Occipital lobe (tissue), 2 donors: Measurements from ENCODE around the gene CAMKMT. TPM values are rescaled to one million over a fixed set of nuclear protein-coding genes. Genes with fewer than 3 reads are reported as not detected.
"Not testable (repeated sequence)": the region's sequence is repeated elsewhere in the genome, so short reads cannot be mapped to it uniquely, and the experiment has no call there.

Source experiments
- DNase-seq: peaks from one replicate; lab custom pipeline; 2025; lab: John Stamatoyannopoulos, UW
- total RNA-seq: library from RNA; depleted of rRNA; stranded (reverse); fragments of >200 nt; gene quantifications from one replicate; pipeline ENCODE4 v1.2.3, GENCODE V29; 2014

Gene CAMKMT
- total RNA-seq, 1 donor from 2014 or later, result 6.7 TPM

- DNase-seq, result no peak
These were observed 908 bp upstream of the CAMKMT start for GRCh38 chr2:44360749-44361329.

DNA sequence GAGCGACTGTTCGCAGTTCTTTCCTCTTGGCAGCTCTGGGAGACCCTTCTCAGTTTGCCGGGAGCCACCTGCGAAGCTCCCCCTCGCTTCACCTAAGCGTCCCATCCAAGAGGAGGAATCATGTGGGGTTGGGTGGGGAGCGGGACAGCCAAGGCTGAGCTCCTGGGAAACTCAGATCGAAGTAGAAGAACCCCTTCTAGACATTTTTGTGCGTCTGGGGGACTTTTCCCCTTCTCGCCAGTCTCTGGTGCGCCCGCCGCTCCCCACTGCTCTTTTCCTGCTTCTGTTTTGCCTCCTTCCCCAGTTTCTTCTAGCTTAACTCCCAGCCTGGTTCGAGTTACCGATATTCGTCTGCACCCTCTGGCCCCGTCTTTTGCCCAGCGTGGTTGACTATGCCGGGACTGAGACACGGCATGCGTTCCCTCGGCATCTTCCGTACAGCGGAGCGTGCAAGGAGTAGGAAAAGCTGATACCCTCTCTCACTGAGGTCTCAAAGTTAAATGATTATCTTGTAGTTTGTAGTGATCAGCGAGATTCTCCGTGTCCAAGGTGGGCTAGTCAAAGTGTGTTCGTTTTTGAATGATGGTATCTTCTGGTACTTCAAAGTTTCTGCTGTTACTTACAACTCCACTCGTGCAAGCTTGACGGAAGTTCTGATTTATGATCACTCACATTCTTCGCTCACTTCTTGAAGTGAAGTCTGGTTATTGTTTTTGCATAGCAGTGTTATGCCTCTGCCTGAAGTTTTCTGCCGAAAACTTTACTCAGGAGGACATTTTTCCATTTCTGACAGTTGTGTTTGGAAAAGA is 664 bp downstream of the CAMKMT start:
- DNase-seq, result peak; percentile 21

- no peak for DNase-seq
These were observed 2.9 kb downstream of the CAMKMT start for GRCh38 chr2:44364604-44365003.

- DNase-seq, result no peak
These were observed 5.8 kb downstream of the CAMKMT start for GRCh38 chr2:44367591-44367990.

- DNase-seq, result no peak
These were observed 7.6 kb downstream of the CAMKMT start for GRCh38 chr2:44369392-44369791.

GRCh38 chr2:44371445-44371844 is 9.7 kb downstream of the CAMKMT start:
- DNase-seq, result no peak

DNA sequence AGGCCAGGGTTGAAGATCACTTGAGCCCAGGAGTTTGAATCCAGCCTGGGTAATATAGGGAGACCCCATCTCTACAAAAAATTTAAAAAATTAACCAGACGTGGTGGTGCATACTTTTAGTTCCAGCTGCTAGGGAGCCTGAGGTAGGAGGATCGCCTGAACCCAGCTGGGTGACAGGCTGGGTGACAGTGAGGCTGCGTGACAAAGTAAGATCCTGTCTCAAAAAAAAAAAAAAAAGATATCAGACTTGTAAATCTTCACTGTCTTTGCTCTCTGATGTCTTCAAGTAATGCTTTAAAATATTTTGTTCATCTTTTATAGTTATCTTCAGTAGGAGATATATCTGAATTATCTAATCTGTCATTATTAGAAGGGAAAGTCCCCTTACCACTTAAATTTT is 10.5 kb downstream of the CAMKMT start:
- no peak for DNase-seq

DNA sequence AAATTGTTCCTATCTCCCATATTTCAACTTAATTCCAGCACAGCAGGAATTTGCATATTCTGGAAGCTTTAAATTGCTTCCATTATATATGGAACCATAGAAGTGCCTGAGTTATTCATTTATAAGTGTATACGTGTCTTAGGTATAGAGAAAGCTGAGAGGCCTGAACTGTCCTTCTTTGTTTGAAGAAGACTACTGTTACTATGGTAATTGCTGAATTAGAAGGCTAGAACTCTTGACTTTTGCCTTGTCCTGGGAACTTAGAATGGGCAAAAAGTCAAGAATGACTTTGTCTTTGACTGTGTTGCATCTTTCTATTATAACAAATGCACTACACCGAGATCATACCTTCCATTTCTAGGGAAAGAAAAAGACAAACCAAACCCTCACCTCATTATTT is 15.7 kb downstream of the CAMKMT start:
- no peak for DNase-seq

GRCh38 chr2:44385226-44385625 is 23.5 kb downstream of the CAMKMT start:
- not testable (repeated sequence) for DNase-seq

- no peak for DNase-seq
These were observed 27.1 kb downstream of the CAMKMT start for GRCh38 chr2:44388877-44389276.

DNA sequence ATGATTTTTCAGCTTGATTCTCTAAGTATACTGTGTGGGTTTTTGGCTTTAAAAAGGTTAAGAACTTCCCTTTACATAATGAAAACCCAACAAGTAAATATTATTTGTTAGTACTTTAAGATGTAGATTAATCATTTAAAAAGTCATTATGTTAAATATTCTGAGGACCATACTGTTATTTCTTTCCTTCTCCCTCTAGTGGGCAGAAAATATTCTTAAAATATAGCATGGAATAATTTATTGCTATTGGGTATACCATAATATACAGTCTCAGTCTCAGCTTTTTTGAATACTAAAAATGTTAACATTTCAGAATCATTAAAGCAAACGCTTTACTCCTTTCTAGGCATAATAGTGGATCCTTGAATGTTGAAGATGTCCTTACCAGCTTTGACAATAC is 28.1 kb downstream of the CAMKMT start:
- no peak for DNase-seq

DNA sequence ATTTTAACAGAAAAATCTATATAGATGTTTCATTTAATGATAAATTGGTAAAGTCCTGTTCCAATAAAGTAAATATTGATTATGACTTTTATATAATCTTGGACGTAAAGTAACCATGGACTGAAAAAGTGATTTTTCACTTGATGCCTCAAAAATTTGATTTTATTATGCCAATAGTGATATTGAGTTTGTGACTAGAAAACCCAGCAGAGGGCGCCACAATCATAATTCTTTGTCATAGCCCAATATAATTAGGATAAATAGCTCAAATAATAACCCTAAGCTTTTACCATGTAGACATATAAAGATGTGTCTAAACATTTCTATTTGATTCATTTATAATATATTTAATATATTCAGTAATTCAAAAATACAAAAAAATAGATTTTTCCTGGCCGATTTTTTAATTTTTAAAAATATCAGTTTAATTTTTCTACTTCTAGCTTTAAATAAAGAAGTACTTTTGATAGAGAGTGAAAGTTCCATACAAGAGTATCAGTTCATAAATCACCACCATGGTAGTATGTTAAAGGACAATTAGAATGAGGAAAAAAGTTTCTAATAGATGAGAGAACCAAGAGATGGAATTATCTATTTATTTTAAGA is 30.7 kb downstream of the CAMKMT start:
- DNase-seq, result no peak

DNA sequence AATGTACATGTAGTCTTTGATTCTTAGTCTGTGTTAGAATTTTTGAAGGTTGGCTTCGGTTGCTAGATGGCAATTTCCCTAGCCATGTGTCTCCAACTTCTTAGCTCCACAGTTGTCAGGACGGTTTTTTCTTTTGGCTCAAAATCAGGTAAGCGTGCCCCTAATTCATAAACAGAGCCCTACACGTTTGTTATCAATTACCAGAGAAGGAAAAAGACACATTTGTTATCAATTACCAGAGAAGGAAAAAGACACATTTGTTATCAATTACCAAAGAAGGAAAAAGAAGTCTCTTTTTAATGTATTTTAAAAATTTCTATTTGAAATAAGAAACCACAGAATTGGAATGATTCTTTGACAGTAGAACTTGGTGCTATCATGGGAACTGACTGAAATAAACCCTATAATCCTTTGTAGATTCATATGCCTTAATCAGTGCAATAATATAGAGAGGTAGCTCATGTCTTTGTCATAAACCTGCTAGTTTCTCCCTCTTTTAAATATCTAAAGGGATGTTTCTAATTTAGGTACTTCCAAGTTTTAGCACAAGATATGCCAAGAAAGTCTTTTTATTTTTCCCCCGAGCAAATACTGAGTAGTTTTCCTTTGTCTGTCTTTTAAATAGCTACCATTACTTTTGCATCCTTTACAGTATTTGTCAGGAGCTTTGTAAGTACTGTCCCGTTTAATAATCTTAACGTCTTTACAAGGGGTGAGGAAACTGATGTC is 35.9 kb downstream of the CAMKMT start:
- no peak for DNase-seq

- no peak for DNase-seq
These were observed 36.6 kb downstream of the CAMKMT start for GRCh38 chr2:44398243-44398897.

GRCh38 chr2:44420725-44421124 is 59.0 kb downstream of the CAMKMT start:
- DNase-seq, result no peak

GRCh38 chr2:44424211-44424610 is 62.5 kb downstream of the CAMKMT start:
- DNase-seq, result no peak

- no peak for DNase-seq
These were observed 67.3 kb downstream of the CAMKMT start for GRCh38 chr2:44429034-44429433.

DNA sequence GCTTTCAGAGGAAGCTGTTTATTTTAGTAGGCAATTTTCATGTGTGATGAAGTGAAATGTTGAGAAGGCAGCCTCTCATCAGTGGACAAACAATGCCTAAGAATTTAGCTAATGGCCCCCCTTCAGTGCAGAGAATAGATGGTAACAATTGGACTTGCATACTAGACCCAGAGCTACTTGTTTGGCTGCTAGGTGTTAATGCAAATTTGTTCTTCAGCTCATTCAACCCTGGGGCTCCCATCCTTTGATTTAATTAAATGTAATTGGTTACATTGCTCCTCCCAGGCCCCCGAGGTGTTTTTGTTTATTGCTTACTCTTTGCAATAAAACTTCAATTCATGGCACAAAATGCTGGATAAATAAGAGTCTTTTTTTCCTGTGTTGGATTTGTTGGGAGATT is 68.6 kb downstream of the CAMKMT start:
- no peak for DNase-seq

DNA sequence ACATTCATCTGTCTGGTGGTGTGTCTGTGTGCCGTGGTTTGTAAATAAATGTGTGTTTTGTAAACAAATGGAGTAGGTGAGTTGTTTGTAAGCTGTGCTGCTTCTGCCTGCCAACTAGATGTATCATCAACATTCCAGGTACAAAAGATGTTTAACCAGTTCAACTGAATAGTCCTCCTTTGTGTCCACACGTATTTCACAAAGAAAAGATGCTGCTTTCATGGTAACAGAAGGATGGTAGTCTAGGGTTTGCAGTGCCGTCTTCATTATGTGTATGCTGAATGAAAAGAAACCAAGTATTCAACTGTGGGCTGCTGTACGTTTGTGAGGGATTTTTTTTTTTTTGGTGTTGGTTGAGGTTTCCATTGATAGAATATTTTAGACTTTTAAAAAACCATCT is 72.1 kb downstream of the CAMKMT start:
- no peak for DNase-seq

DNA sequence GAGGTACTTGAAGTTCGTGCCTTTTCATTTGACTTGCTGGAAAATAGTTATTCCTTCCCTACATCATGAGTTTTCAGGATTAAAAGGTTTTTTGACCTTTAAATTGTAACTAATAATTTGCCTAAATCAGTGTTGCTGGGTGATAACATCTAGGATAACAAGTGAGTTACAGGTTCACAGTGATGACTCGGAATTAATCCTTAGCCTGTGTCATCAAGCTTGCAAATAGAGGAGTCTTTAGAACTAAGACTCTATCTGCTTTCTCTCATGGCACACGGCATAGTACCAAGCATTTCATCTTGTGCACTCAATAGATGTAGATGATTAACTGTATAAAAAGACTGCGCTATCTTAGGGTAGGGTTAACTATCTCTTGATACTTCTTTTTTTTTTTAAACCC is 79.5 kb downstream of the CAMKMT start:
- no peak for DNase-seq

GRCh38 chr2:44442019-44442418 is 80.3 kb downstream of the CAMKMT start:
- DNase-seq, result no peak

DNA sequence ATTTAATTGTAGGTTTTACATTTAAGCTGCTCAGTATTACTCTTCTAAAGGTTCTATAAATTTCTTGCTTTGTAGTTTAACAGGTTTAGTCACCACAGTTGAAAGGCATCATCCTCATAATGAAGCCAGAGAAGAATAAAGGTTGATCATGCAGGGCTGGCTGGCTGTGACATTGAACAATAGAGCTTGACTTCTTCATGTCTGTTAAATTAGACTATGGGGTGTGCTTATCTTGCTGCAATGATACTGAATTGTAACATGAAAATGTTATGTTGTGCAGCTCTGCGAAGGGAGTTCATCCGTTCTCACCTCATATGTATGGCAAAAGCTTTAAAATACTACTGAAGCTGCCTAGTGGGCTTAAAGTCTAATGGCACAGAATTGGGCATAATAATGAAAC is 81.8 kb downstream of the CAMKMT start:
- DNase-seq, result no peak
